ENCODE data around the gene HLF. TPM values are rescaled to one million over a fixed set of nuclear protein-coding genes. Genes with fewer than 3 reads are reported as not detected.

Gene HLF
- total RNA-seq, 1 experiment from 2014 or later, result 0.13 TPM

GRCh38 chr17:55311767-55312375 lies 47.1 kb downstream of the HLF start:
- intact Hi-C loops (cut with micrococcal nuclease; ENCODE audit: unreplicated experiment), result no loop called here
- no peak for DNase-seq (ENCODE audit: low read depth, low spot score)
- no peak for ATAC-seq
- H3K9me3 ChIP-seq (ENCODE audit: control insufficient read depth, insufficient read depth, low read depth, low read length), result no peaks in the 10 kb centered on the region
- no peaks in the 10 kb centered on the region for H3K4me1 ChIP-seq (ENCODE audit: control insufficient read depth, insufficient read depth, low read length)
- H3K27ac ChIP-seq (ENCODE audit: low read length), result no peak overlapping the region
- TF ChIP-seq SIN3A (IDR thresholded peaks at IDR 0.05; ENCODE audit: borderline replicate concordance, insufficient read depth, low read depth, low read length) (no peak), CTCF (IDR thresholded peaks at IDR 0.05) (no peak), POLR2AphosphoS5 (IDR thresholded peaks at IDR 0.05; ENCODE audit: low read depth, low read length) (no peak), TCF7L2 (IDR thresholded peaks at IDR 0.05; ENCODE audit: low read depth, low read length) (no peak), REST (IDR thresholded peaks at IDR 0.05; ENCODE audit: insufficient read depth in 1 of 2, low read depth in 2 of 2, low read length in 1 of 2) (no peak)
- in situ Hi-C loops (cut with HindIII; ENCODE audit: low pct_unique_long_range_greater_than_20kb, low sequenced_read_pairs), result no loop called here
- H3K27me3 ChIP-seq (ENCODE audit: control insufficient read depth, insufficient read depth, low read length), result peaks cover 7% of the 10 kb centered on the region; the same call in 1 of the 2 replicates
- no TSS peak for BruUV-seq (replicated peaks)
- H3K36me3 ChIP-seq (ENCODE audit: control insufficient read depth, insufficient read depth, low read length), result no peaks in the 10 kb centered on the region
- no peak overlapping the region for H3K4me3 ChIP-seq (ENCODE audit: low read depth in 2 of 2, low read length in 2 of 2)
- CTCF ChIA-PET, result no interaction called here
- POLR2A ChIA-PET, result no interaction called here

GRCh38 chr17:55312852-55313251 lies 48.1 kb downstream of the HLF start:
- no peaks in the 10 kb centered on the region for H3K36me3 ChIP-seq (ENCODE audit: control insufficient read depth, insufficient read depth, low read length)
- no TSS peak for BruUV-seq (replicated peaks)
- no peak for TF ChIP-seq TCF7L2 (IDR thresholded peaks at IDR 0.05; ENCODE audit: low read depth, low read length)
- TF ChIP-seq REST (IDR thresholded peaks at IDR 0.05; ENCODE audit: insufficient read depth in 1 of 2, low read depth in 2 of 2, low read length in 1 of 2), result no peak
- TF ChIP-seq SIN3A (IDR thresholded peaks at IDR 0.05; ENCODE audit: borderline replicate concordance, insufficient read depth, low read depth, low read length), result no peak
- TF ChIP-seq CTCF (IDR thresholded peaks at IDR 0.05), result no peak
- no peak for TF ChIP-seq POLR2AphosphoS5 (IDR thresholded peaks at IDR 0.05; ENCODE audit: low read depth, low read length)
- in situ Hi-C loops (cut with HindIII; ENCODE audit: low pct_unique_long_range_greater_than_20kb, low sequenced_read_pairs), result no loop called here
- ATAC-seq, result no peak
- H3K4me1 ChIP-seq (ENCODE audit: control insufficient read depth, insufficient read depth, low read length), result no peaks in the 10 kb centered on the region
- intact Hi-C loops (cut with micrococcal nuclease; ENCODE audit: unreplicated experiment), result no loop called here
- POLR2A ChIA-PET, result no interaction called here
- H3K4me3 ChIP-seq (ENCODE audit: low read depth in 2 of 2, low read length in 2 of 2), result no peak overlapping the region
- DNase-seq (ENCODE audit: low read depth, low spot score), result no peak
- H3K27ac ChIP-seq (ENCODE audit: low read length), result no peak overlapping the region
- peaks cover 7% of the 10 kb centered on the region; the same call in 1 of the 2 replicates for H3K27me3 ChIP-seq (ENCODE audit: control insufficient read depth, insufficient read depth, low read length)
- CTCF ChIA-PET, result no interaction called here
- H3K9me3 ChIP-seq (ENCODE audit: control insufficient read depth, insufficient read depth, low read depth, low read length), result no peaks in the 10 kb centered on the region

Data from Panc1 (cell line).